A673 (cell line): ENCODE measurements around the gene GEN1. TPM values are rescaled to one million over a fixed set of nuclear protein-coding genes. Genes with fewer than 3 reads are reported as not detected.

ENCODE experiments used
- BruUV-seq: library from RNA; stranded (reverse); fragments of 400-500 nt; replicated peaks from 2 replicates; lab custom pipeline; 2021; lab: Mats Ljungman, UMichigan
- CTCF ChIA-PET: fragments of 300-600 bp; sonication (Branson Sonifier 250); formaldehyde crosslinking; loops from one replicate; lab custom pipeline; 2022; ENCODE audit warnings: antibody characterized with exemption; lab: Charles Lee
- POLR2A ChIA-PET: fragments of 300-600 bp; sonication (Branson Sonifier 250); formaldehyde crosslinking; loops from one replicate; lab custom pipeline; 2022; ENCODE audit warnings: antibody characterized with exemption; ENCODE audit not compliant: low non-redundant PET; lab: Charles Lee
- DNase-seq: peaks from one replicate; pipeline ENCODE4 v3.0.0-alpha.2; 2015; ENCODE audit warnings: low spot score
- H3K27ac ChIP-seq: fragments of 200-600 bp; sonication (generic); 2 replicates; pipeline ENCODE4 v1.5.1; 2016; ENCODE audit warnings: mixed run types, low read depth, mild to moderate bottlenecking, mixed read lengths, antibody characterized with exemption, low read length; ENCODE audit not compliant: poor library complexity, severe bottlenecking
- H3K27me3 ChIP-seq: fragments of 200-600 bp; sonication (generic); replicated peaks from 2 replicates; pipeline ENCODE4 v1.6.1; 2017; ENCODE audit warnings: mixed run types, low read depth, mild to moderate bottlenecking, mixed read lengths, antibody characterized with exemption, low read length; ENCODE audit not compliant: insufficient read depth, poor library complexity
- H3K36me3 ChIP-seq: fragments of 200-600 bp; sonication (generic); 2 replicates; pipeline ENCODE4 v1.6.1; 2016; ENCODE audit warnings: mixed run types, mild to moderate bottlenecking, mixed read lengths, antibody characterized with exemption, low read length; ENCODE audit not compliant: insufficient read depth, poor library complexity, severe bottlenecking
- H3K4me1 ChIP-seq: fragments of 200-600 bp; sonication (generic); 2 replicates; pipeline ENCODE4 v1.6.1; 2017; ENCODE audit warnings: mixed run types, mild to moderate bottlenecking, mixed read lengths, antibody characterized with exemption, low read length; ENCODE audit not compliant: insufficient read depth, poor library complexity, severe bottlenecking
- H3K4me3 ChIP-seq: fragments of 200-600 bp; sonication (generic); 2 replicates; pipeline ENCODE4 v1.5.1; 2016; ENCODE audit warnings: low read depth, mixed run types, mild to moderate bottlenecking, mixed read lengths, low read length; ENCODE audit not compliant: poor library complexity, severe bottlenecking
- H3K9me3 ChIP-seq: fragments of 200-600 bp; sonication (generic); 2 replicates; pipeline ENCODE4 v1.6.1; 2016; ENCODE audit warnings: mixed run types, low read depth, mild to moderate bottlenecking, mixed read lengths, antibody characterized with exemption, low read length; ENCODE audit not compliant: poor library complexity, severe bottlenecking
- EZH2 ChIP-seq: fragments of 200-600 bp; sonication (generic); IDR thresholded peaks from 2 replicates; pipeline ENCODE4 v1.6.1; 2017; ENCODE audit warnings: borderline replicate concordance, low read depth, mild to moderate bottlenecking, mixed read lengths, antibody characterized with exemption, low read length; ENCODE audit not compliant: poor library complexity, severe bottlenecking
- intact Hi-C: fragments of 100-400 bp; cut with micrococcal nuclease; formaldehyde crosslinking; loops from one replicate; pipeline ENCODE4 v1.10.0; 2022; ENCODE audit not compliant: unreplicated experiment
- total RNA-seq: library from RNA; stranded (reverse); gene quantifications from 2 replicates; pipeline ENCODE4 v1.2.3, GENCODE V29; 2021
- TF ChIP-seq, protein P1 (sequence below): fragments of 300-800, 200-600 bp; sonication (generic); conservative IDR thresholded peaks from 2 replicates; pipeline ENCODE4 v1.5.1; 2017; ENCODE audit warnings: low read depth, mild to moderate bottlenecking, antibody characterized with exemption, low read length, moderate library complexity, mixed read lengths

GEN1 gene
- total RNA-seq, 1 experiment from 2014 or later, result 33.6 TPM

DNA sequence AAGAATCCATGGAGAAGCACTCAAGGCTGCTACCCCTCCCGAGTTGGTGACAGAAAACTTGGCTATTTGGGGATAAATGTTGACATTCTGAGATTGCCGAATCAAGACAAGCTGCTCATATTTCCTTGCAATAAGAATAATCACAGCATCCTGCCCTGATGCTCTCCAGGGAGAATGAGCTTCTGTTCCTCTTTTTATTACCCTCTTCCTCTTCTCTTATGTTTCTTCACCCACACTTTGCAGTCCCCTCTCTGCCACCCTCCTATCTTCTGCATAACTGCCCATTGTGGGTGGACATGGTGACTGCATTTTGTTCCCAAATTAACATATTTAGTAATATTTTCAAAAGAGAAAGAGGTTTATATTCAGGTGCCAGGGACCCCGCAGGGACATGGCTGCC is 50.4 kb downstream of the GEN1 start:
- intact Hi-C loops, result no loop called here
- TF ChIP-seq EZH2, result no peak
- TF ChIP-seq, protein P1, sequence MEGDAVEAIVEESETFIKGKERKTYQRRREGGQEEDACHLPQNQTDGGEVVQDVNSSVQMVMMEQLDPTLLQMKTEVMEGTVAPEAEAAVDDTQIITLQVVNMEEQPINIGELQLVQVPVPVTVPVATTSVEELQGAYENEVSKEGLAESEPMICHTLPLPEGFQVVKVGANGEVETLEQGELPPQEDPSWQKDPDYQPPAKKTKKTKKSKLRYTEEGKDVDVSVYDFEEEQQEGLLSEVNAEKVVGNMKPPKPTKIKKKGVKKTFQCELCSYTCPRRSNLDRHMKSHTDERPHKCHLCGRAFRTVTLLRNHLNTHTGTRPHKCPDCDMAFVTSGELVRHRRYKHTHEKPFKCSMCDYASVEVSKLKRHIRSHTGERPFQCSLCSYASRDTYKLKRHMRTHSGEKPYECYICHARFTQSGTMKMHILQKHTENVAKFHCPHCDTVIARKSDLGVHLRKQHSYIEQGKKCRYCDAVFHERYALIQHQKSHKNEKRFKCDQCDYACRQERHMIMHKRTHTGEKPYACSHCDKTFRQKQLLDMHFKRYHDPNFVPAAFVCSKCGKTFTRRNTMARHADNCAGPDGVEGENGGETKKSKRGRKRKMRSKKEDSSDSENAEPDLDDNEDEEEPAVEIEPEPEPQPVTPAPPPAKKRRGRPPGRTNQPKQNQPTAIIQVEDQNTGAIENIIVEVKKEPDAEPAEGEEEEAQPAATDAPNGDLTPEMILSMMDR, result no peak
- no peak overlapping the region for H3K4me3 ChIP-seq
- H3K27me3 ChIP-seq, result no peaks in the 10 kb centered on the region
- ChIA-PET CTCF (no interaction called here), POLR2A (no interaction called here)
- no TSS peak for BruUV-seq
- peak; percentile 35 for DNase-seq
- peaks cover 11% of the 10 kb centered on the region for H3K4me1 ChIP-seq
- no peak overlapping the region for H3K27ac ChIP-seq
- H3K9me3 ChIP-seq, result no peaks in the 10 kb centered on the region
- no peaks in the 10 kb centered on the region for H3K36me3 ChIP-seq

DNA sequence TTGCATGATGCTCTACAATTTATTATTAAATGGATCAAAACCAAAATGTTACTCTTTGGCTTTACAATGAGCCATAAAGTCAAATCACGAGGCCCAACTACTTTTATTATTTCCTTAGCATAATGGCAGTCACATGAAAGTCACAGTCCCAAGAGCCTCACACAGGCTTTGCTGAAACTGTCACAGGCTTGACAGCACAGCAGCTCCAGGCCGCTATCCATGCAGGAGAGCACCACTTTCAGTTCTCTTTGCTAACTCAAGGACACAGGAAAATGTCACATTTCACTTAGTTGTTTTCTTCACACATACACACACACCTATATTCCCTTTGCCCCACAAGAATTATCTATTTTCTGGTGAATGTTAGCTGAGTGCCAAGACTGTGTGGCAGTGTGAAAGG is 51.2 kb downstream of the GEN1 start:
- intact Hi-C loops, result no loop called here

DNA sequence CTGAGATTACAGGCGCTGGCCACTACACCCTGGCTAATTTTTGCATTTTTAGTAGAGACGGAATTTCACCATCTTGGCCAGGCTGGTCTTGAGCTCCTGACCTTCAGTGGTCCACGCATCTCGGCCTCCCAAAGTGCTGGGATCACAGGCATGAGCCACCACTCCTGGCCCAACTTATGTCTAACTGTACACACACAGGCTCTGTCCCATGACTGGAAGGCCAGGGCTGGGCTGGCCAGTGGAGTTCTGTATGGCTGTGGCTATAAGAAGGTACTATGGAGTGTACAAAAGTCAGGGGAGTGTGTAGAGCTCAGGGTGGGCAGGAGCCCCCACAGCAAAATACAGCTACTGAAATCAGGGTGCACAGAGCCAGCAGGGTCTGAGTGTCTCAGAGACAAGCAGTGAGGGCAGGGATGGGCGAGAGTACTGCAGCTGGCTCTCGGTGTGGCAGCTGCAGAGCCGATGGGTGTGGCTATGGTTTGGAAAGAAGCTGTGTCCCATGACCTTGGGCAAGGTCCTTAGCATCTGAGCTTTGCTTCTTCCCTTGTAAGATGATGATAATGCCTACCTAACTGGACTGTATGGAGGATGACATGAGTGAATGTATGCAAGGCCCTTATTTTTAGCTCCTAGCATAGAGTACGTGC is 51.9 kb downstream of the GEN1 start:
- no TSS peak for BruUV-seq
- no peak overlapping the region for H3K4me3 ChIP-seq
- POLR2A ChIA-PET, result no interaction called here
- DNase-seq, result no peak
- intact Hi-C loops, result no loop called here
- no peaks in the 10 kb centered on the region for H3K27me3 ChIP-seq
- H3K4me1 ChIP-seq, result peaks cover 11% of the 10 kb centered on the region
- no peaks in the 10 kb centered on the region for H3K9me3 ChIP-seq
- CTCF ChIA-PET, result no interaction called here
- no peak overlapping the region for H3K27ac ChIP-seq
- no peaks in the 10 kb centered on the region for H3K36me3 ChIP-seq
- TF ChIP-seq, protein P1, result no peak
- TF ChIP-seq EZH2, result no peak

More for the DNA sequence above, 51.2 kb downstream of the GEN1 start:
- no peaks in the 10 kb centered on the region for H3K36me3 ChIP-seq
- BruUV-seq, result no TSS peak
- no peaks in the 10 kb centered on the region for H3K9me3 ChIP-seq
- peaks cover 11% of the 10 kb centered on the region for H3K4me1 ChIP-seq
- TF ChIP-seq EZH2, result no peak
- TF ChIP-seq, protein P1, result no peak
- H3K27ac ChIP-seq, result no peak overlapping the region
- ChIA-PET POLR2A (no interaction called here), CTCF (no interaction called here)
- no peak for DNase-seq
- no peaks in the 10 kb centered on the region for H3K27me3 ChIP-seq
- no peak overlapping the region for H3K4me3 ChIP-seq
